Epithelial cell of esophagus (primary cell): ENCODE data around the gene GLYR1.

Experiments used
- DNase-seq: peaks from one replicate; pipeline ENCODE4 v3.0.0; 2010; ENCODE audit warnings: low read depth
- H3K4me3 ChIP-seq: 2 replicates; pipeline ENCODE4 v1.5.1; 2011; ENCODE audit warnings: mild to moderate bottlenecking, low read length, control low read depth
- CTCF ChIP-seq: IDR thresholded peaks from 2 replicates; pipeline ENCODE4 v1.5.1; 2011; ENCODE audit warnings: low read depth, mild to moderate bottlenecking, low read length, control low read depth, inconsistent platforms; ENCODE audit not compliant: insufficient read depth; ENCODE audit errors: missing control alignments

Gene GLYR1

GRCh38 chr16:4828567-4829321, 18.3 kb downstream of the GLYR1 start:
- DNase-seq = no peak
- no peak for TF ChIP-seq CTCF
- H3K4me3 ChIP-seq = no peak overlapping the region

GRCh38 chr16:4826980-4827379, 20.1 kb downstream of the GLYR1 start:
- H3K4me3 ChIP-seq = no peak overlapping the region
- no peak for TF ChIP-seq CTCF
- no peak for DNase-seq

- no peak for DNase-seq
- no peak overlapping the region for H3K4me3 ChIP-seq
These were observed 20.6 kb downstream of the GLYR1 start for GRCh38 chr16:4826526-4826925.

GRCh38 chr16:4825196-4825595, 21.9 kb downstream of the GLYR1 start:
- TF ChIP-seq CTCF = no peak
- DNase-seq = no peak
- no peak overlapping the region for H3K4me3 ChIP-seq

More at GRCh38 chr16:4826526-4826925, 20.6 kb downstream of the GLYR1 start:
- no peak for TF ChIP-seq CTCF

GRCh38 chr16:4820652-4821051, 26.4 kb downstream of the GLYR1 start:
- TF ChIP-seq CTCF = no peak
- H3K4me3 ChIP-seq = no peak overlapping the region
- no peak for DNase-seq

GRCh38 chr16:4814542-4815173, 32.4 kb downstream of the GLYR1 start:
- no peak for DNase-seq
- no peak overlapping the region for H3K4me3 ChIP-seq
- TF ChIP-seq CTCF = no peak
